ENCODE results near the gene CDC20. TPM values are rescaled to one million over a fixed set of nuclear protein-coding genes. Genes with fewer than 3 reads are reported as not detected.

CDC20 gene
- 168 to 216 TPM (median 190 TPM) in 5 replicates for total RNA-seq (2022; extraction: Qiagen RNA extraction; ENCODE audit: low read depth)

GRCh38 chr1:43358746-43359693, at the start of gene CDC20:
TSS of gene CDC20 (plus strand) at chr1:43358981. CDS start at chr1:43359216, 235 bp downstream.

GRCh38 chr1:43337588-43337987, 21.2 kb upstream of the CDC20 start, which contains the start of gene MPL:
TSS of gene MPL (plus strand) at chr1:43337818. CDS start at chr1:43337849, 31 bp downstream.

DNA sequence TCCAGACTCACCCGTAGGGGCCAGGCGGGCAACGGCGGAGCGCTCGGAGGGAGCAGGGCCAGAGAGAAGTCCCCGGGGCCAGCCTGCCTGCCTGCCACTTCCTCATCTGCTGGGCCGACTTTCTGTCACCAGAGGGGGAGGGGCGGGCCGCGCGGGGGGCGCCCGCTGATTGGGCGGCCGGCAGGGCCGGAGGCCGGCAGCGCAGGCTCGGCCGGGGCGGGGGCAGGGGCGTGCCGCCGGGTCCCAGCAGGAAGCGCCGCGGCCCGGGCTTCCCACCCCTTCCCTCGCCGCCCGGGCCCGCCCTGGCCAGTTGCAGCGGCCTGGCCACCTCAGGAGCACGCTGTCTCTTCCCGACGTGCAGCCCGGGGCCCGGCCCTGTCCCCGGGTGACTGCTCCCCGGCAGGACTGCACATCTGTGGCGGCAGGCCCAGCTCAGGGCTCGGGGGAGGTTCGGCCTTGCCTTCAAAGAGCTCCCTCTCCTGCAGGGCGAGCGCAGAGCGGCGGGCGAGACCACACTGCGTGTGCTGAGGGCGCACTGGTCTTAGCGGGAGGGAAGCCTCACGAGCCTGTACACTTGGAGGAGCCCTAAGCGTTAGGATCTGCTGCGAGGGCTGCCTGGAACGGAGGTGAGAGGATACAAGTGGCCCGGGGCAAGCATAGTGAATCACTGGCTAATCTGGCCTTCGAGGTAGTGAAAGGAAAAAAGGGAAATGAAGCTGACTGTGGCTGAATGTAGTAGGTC, 9.3 kb downstream of the CDC20 start, which contains the start of gene ELOVL1:
ELOVL1 (minus strand) TSS at position 108 of the 742 bp plus-strand sequence. CDS start 2,402 bp downstream, outside the sequence.

DNA sequence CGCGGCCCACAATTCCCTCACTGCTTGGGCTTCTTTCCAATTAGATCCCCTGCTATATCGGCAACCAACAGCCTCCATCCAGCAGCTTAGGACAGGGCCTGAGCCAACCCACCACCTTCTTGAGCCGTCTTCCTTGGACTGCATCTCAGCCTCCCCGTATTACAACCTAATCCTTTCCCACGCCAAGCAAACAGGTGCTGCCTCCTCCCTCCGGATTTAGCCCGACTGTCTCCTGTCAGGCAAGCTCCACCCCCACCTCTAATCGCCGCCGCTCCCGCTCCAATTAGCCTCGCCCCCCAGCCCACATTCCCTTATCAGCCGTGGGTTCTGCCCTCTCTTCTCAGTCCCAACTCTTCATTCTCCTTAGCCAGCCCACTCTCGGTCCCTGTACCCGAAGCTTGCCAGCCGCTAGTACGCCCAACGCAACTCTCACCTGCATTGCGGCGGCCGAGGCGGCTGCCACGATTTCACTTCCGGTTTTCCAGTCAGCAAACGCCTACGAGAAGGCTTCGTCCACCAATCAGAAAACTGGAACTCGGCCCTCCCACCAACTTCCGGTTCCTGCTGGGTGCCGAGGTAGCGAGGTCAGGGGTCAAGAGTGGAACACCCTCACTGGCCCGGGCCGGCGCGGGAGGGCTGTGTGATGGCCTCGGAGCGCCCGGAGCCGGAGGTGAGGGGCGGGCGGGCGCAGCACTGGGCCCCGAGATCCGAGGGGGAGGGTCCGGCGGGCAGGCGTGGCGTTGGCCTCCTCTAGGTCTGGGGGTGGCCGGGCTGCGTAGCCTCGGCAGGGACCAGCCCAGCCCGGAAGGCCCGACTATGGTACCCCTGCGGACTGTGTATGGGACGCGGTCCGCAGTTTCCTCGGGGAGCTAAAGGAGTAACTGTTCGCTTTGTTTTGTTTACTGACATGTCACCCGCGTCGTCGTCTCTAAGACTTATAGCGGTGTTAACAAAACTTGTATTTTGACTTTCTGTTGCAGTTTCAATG, 30.8 kb downstream of the CDC20 start, which contains the start of the genes MED8 and SZT2:
MED8 (minus strand) TSS at position 475 of the 988 bp plus-strand sequence; CDS start at position 439, 36 bp downstream.
SZT2 (plus strand) TSS at position 574 of the 988 bp plus-strand sequence; CDS start at position 644, 70 bp downstream.

Other genes with a start within 250 kb of the CDC20 start
- 175 to 197 TPM (median 181 TPM) in 5 replicates for gene EBNA1BP2, start 186.7 kb upstream of the CDC20 start, total RNA-seq (2022; extraction: Qiagen RNA extraction; ENCODE audit: low read depth)
- 0.31 to 0.93 TPM (median 0.34 TPM) in 5 replicates for gene CFAP57, start 186.7 kb upstream of the CDC20 start, total RNA-seq (2022; extraction: Qiagen RNA extraction; ENCODE audit: low read depth)
- not detected in 5 replicates for gene TMEM125, start 89.0 kb upstream of the CDC20 start, total RNA-seq (2022; extraction: Qiagen RNA extraction; ENCODE audit: low read depth)
- gene C1orf210, start 73.4 kb upstream of the CDC20 start, total RNA-seq (2022; extraction: Qiagen RNA extraction; ENCODE audit: low read depth), result not detected in 5 replicates
- gene TIE1, start 58.0 kb upstream of the CDC20 start, total RNA-seq (2022; extraction: Qiagen RNA extraction; ENCODE audit: low read depth), result 0.02 to 0.09 TPM in 2 of 5 replicates, not detected in the others
- 0.26 TPM in 1 of 5 replicates, not detected in the others for gene MPL, start 21.2 kb upstream of the CDC20 start, total RNA-seq (2022; extraction: Qiagen RNA extraction; ENCODE audit: low read depth)
- 138 to 168 TPM (median 144 TPM) in 5 replicates for gene ELOVL1, start 9.0 kb downstream of the CDC20 start, total RNA-seq (2022; extraction: Qiagen RNA extraction; ENCODE audit: low read depth)
- gene MED8, start 30.8 kb downstream of the CDC20 start, total RNA-seq (2022; extraction: Qiagen RNA extraction; ENCODE audit: low read depth), result 35.0 to 38.6 TPM (median 37.4 TPM) in 5 replicates
- gene SZT2, start 30.9 kb downstream of the CDC20 start, total RNA-seq (2022; extraction: Qiagen RNA extraction; ENCODE audit: low read depth), result 4.7 to 8.4 TPM (median 8.2 TPM) in 5 replicates
- gene HYI, start 95.0 kb downstream of the CDC20 start, total RNA-seq (2022; extraction: Qiagen RNA extraction; ENCODE audit: low read depth), result 13.3 to 16.7 TPM (median 13.9 TPM) in 5 replicates
- gene PTPRF, start 171.9 kb downstream of the CDC20 start, total RNA-seq (2022; extraction: Qiagen RNA extraction; ENCODE audit: low read depth), result 86.6 to 120 TPM (median 108 TPM) in 5 replicates